AG20443 (cell line): ENCODE data around the gene ZNF84.

ENCODE experiments used
- DNase-seq: peaks from one replicate; pipeline ENCODE4 v3.0.0; 2012; ENCODE audit warnings: low spot score, mixed read lengths

The ZNF84 gene

DNA sequence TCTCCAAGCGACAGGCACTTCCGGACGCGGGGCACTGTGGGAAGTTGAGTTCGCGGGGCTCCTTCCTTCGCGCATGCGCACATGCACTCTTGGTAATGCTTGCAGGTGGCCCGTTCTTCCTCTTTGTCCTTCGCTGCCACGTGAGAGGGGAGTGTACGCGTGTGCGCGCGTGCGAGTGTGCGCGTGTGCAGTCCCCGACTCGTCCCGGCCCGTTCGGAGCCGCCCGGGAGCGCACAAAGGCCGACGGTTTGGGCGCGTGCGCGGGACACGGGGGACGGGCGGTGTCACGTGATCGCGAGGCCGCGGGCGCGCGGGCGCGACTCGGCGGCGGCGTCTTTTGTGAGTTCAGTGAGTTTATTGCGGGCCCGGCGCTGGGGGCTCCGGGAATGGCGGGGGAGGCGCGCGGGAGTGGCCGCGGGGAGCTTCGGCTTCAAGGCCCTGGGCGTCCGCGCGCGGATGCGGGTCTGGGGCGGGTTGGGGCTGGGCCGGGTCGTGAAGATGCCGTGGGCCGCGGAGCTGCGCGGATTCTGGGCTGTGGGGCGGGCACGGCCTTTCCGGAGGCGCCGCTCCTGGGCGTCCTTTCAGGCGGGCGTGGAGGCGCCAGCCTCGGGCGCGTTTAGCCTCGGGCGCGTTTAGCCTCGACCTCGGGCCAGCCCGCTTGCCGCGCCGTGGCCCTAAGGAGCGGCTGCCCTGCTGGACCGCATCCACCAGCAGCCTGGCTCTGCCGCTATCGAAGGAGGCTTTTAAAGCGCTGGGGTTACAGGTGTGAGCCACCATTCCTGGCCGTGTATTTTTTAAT, at the start of gene ZNF84:
ZNF84 (plus strand) TSS at position 303 of the 799 bp plus-strand sequence. CDS start 3,959 bp downstream, outside the sequence.
- peak; percentile 99 for DNase-seq

DNA sequence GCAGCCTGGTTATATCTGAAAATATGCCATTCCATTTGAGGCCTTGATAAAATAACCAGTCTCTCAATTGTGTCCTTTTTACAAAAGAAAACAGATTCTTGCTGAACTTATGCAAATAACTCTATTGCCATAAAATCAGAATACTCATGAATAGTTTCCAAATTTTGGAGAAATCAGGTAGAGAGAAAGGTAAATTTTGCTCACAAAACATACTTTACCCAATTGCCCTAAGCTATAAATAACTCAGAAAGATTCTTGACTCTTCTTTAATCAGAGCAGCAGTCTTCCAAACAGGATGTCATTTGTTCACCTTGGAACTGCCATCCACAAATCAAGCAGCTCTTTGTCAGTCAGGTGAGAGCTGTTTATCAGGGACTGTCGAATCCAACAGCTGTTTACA, 38.6 kb upstream of the ZNF84 start:
- no peak for DNase-seq

DNA sequence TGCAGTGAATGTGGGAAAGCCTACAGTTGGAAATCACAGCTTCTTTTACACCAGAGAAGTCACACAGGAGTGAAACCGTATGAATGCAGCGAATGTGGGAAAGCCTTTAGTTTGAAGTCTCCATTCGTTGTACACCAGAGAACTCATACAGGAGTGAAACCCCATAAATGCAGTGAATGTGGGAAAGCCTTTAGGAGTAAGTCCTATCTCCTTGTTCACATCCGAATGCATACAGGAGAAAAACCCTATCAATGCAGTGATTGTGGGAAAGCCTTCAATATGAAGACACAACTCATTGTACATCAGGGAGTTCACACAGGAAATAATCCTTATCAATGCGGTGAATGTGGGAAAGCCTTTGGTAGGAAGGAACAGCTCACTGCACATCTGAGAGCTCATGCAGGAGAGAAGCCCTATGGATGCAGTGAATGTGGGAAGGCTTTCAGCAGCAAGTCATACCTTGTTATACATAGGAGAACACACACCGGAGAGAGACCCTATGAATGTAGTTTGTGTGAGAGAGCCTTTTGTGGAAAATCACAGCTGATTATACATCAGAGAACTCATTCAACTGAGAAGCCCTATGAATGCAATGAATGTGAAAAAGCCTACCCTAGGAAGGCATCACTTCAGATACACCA, 26.5 kb upstream of the ZNF84 start:
- DNase-seq: no peak

DNA sequence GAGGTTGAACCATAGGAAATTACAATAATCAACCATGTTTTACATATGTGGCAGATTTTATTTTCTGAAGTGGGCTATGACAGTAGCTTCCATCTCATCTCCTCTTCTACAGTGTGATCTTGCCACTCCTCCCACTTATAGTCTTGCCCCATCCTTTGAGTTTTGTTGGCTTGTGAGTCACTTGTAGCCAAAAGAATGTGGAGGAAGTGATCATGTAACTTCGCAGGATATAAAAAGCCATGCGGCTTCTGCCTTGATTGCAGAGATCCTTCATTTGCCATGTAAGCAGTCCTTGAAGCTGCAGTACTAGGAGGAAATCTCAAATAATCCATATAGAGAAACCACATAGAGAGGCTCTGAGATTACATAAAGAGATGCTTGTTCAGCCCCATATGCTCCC, 13.7 kb upstream of the ZNF84 start:
- DNase-seq: no peak

DNA sequence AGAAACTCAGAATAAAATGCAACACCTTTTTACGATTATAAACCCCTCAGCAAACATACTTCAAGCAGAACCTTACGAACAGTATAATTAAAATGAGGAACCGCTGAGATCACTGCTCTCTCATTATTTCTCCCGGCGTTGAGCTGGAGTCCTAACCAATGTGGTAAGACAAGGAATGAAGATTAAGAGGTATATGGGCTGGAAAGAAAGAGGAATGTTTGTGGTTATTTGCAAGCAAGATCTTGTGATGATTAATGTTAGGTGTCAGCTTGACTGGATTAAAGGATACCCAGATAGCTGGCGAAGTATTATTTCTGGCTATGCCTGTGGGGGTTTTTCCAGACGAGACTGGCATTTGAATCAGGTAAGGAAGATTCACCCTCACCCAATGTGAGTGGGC, 10.3 kb upstream of the ZNF84 start:
- DNase-seq: no peak

DNA sequence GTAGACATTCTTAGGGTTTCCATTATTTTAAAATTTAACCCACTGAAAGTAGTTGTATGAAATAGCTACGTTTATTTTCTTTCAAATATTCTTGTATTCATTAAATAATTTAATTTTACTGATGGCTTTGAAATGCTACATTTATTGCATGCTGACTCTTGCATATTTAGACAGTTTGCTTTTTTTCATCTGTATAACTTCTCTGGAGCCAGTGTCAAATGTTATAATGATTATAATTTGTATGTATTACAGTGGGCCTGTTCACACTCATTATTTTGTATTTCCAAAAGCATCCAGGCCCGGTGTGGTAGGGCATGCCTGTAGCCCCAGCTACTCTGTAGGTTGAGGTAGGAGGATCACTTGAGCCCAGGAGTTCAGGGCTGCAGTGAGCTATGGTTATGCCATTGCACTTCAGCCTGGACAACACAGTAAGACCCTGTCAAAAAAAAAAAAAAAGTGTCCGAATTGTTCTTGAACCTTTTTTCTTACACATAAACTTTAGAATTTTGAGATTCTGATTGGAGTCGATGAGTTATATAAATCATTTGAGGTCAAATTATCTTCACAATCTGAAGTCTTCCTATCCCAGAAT, 905 bp downstream of the ZNF84 start:
- no peak for DNase-seq

DNA sequence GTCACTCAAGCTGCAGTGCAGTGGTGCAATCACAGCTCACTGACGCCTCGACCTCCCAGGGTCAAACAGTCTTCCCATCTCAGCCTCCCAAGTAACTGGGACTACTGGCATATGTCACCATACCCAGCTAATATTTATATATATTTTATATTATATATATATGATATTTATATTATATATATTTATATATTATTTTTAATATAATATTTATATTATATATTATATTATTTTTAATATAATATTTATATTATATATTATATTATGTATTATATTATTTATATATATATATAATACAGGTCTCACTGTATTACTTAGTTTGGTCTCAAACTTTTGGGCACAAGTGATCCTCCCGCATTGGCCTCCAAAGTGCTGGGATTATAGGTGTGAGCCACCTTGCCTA, 9.4 kb downstream of the ZNF84 start:
- no peak for DNase-seq

DNA sequence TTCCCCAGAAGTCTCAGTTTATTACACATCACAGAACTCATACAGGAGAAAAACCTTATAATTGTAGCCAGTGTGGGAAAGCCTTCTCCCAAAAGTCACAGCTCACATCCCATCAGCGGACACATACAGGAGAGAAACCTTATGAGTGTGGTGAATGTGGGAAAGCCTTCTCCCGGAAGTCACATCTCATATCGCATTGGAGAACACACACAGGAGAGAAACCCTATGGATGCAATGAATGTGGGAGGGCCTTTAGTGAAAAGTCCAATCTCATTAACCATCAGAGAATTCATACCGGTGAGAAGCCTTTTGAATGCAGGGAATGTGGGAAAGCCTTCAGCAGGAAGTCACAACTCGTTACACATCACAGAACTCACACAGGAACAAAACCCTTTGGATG, 20.1 kb downstream of the ZNF84 start:
- DNase-seq: no peak

DNA sequence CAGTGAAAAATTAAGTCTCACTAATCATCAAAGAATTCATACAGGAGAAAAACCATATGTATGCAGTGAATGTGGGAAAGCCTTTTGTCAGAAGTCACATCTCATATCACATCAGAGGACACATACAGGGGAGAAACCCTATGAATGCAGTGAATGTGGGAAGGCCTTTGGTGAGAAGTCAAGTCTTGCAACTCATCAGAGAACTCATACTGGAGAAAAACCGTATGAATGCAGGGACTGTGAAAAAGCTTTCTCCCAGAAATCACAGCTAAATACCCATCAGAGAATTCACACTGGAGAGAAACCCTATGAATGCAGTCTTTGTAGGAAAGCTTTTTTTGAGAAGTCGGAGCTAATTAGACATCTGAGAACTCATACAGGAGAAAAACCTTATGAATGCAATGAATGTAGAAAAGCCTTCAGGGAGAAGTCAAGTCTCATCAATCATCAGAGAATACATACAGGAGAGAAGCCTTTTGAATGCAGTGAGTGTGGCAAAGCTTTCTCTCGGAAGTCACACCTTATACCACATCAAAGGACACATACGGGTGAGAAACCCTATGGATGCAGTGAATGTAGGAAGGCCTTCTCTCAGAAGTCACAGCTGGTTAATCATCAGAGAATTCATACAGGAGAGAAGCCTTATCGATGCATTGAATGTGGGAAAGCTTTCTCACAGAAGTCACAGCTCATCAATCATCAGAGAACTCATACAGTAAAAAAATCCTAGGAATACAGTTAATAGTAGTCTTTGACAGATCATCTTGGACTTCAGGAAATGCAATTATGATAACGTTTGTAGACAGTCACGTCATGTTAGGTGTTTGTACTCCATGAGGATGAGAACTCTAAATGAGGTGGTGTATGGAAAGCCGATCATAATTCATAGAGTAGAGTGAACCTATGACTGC, 21.1 kb downstream of the ZNF84 start:
- DNase-seq: no peak

DNA sequence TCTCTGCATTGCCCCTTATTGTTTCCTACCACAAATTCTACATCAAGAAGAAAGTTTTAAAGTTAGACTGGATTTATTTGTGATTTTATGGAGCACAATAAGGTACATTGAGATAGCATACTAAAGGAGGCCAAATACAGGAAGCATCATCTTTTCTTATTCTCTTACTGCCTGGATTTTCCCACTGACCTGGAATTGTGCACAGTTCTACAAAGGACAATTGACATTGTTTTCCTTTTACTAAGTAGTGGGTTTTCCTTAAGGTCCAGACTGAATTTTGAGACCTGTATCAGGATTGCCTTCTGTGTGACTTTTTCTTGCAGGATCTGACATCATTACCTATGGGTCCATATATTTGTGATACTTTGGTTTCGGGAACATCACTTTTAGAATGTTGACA, 24.6 kb downstream of the ZNF84 start:
- DNase-seq: no peak

DNA sequence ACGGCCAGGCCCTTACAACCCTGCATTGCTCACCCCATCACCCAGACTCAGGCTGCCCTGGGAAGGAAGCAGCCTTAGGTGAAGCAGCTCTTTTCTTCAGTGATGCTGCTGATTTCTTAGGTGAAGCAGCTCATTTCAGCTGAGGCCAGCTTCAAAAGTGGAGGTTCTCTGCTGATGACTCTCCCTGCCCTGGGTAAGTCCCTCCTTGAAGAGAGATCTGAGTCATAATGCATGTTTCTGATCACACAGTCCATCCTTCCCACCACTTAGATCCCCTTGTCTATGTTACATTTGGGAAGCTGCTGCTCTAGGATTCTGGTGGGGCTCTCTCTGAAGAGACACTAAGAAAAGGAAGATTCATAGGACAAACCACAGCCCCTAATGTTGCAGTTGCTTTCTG, 26.2 kb downstream of the ZNF84 start:
- no peak for DNase-seq

DNA sequence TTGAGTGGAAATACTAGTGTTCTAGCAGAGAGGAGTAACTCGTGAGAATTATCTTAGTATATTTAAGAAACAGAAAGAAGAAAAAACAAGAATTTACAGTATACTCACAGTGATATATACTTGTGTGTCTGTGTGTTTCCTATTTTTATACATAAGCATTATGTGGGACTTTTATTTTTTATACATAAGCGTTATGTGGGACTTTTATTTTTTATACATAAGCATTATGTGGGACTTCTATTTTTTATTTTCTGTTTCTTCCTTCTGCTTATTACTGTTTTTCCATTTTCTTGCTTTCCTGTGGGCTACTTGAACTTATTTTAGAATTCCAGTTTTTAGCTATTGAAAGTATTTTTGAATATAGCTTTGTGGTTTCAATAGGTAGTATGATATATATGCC, 36.5 kb downstream of the ZNF84 start:
- DNase-seq: no peak

DNA sequence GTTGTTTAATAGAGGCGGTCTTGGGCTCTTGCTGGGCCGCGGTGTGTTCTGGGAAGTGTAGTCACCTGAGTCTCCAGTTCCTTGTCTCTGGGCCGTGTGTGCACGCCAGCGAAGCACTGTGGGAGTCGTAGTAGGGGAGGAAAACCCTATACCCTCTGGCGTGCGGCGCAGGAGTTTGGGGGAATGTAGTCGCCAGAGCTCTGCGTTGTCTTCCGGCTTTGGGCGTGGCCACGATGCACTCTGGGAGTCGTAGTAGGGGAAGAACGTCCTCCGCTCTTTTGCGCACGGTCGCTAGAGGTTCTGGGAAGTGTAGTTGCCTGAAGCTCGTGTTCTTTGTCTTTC, 42.7 kb downstream of the ZNF84 start:
- DNase-seq: peak; percentile 93

DNA sequence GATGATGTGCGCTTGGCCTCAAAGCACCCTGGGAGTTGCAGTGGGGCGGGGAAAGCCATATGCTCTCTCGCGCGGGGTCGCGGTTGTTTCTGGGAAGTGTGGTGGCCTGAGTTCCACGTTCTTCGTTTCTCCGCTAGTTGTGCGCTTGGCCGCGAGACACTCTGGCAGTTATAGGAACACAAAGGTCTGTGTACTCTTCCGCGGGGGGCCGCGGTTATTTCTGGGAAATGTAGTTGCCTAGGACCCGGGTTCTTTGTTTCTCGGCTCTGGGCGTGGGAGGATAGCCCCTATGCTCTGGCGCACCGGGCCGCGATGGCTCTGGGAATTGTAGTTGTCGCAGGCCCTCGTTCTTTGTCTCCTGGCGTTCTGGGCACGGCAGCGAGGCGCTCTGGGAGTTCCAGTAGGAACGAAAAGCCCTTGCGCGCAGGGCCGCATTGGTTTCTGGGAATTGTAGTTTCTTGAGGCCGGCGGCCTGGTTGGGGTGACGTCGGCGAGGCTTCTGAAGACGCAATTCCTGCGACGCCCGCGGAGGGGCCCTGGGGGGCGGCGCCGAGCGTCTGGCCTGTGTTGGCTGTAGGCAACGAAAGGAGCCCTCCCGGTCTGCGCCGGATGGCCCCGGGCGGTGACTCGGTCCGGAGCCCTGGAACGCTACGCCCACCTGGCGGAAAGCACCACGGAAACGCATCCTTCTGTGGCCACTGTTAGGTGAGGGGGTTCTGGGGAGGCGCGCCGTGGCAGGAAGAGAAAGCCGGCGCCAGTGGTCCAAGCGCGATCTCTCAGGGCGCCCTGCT, 43.3 kb downstream of the ZNF84 start, which contains the start of gene ZNF140:
ZNF140 (plus strand) TSS at position 556 of the 791 bp plus-strand sequence. CDS start 398 bp downstream, outside the sequence.
- DNase-seq: peak; percentile 93

DNA sequence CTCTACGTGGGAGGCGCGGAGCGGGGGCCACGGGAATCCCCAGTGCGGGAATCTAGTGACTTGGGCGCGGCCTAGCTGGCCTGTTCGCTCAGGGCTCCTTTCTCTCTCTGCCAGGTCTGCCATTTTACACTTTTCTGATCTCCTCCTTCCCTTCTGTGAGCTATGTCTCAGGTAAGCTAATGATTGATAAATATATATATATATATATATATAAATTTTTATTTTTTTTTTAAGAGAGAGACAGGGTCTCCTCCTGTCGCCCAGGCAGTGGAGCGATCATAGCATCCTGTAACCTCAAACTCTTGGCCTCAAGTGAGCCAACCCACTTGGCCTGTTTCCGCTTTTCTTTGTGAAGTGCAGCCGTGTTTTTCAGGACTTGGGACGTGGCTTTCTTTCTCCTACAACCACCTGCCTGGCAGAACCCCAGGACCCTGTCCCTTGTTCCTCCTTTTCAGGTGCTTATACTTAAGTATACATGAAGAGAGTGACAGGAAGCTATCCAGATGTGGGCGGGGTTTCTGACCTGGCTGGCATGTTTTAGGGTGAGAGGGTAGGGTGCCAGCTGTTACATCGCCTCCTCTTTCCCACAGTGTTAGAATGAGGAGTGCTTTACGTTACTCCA, 44.0 kb downstream of the ZNF84 start:
- DNase-seq: no peak

DNA sequence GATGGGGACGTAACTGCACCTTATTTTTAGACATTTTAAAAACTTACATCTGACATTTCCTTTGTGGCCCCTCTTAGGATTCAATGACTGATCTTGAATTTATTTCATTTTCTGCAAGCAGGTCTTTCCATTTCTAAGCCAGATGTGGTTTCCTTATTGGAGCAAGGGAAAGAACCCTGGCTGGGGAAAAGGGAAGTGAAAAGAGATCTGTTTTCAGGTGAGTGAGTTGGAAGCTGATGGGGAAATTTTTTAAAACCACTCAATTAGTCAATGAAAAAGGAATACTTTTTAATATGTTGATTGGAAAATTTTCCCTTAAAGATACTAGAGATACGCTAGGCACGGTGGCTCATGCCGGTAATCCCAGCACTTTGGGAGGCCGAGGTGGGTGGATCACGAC, 46.0 kb downstream of the ZNF84 start:
- no peak for DNase-seq

DNA sequence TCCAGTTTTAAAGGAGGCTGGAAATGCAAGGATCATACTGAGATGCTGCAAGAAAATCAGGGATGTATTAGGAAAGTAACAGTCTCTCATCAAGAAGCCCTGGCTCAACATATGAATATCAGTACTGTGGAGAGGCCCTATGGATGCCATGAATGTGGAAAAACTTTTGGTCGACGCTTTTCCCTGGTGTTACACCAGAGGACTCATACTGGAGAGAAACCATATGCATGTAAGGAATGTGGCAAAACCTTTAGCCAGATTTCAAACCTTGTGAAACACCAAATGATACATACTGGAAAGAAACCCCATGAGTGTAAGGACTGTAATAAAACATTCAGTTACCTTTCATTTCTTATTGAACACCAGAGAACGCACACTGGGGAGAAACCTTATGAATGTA, 68.3 kb downstream of the ZNF84 start:
- DNase-seq: no peak

DNA sequence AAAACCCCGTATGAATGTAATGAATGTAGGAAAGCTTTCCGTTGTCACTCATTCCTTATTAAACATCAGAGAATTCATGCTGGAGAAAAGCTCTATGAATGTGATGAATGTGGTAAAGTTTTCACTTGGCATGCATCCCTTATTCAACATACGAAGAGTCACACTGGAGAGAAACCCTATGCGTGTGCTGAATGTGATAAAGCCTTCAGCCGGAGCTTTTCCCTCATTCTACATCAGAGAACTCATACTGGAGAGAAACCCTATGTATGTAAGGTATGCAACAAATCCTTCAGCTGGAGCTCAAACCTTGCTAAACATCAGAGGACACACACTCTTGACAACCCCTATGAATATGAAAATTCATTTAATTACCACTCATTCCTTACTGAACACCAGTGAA, 68.9 kb downstream of the ZNF84 start:
- no peak for DNase-seq

DNA sequence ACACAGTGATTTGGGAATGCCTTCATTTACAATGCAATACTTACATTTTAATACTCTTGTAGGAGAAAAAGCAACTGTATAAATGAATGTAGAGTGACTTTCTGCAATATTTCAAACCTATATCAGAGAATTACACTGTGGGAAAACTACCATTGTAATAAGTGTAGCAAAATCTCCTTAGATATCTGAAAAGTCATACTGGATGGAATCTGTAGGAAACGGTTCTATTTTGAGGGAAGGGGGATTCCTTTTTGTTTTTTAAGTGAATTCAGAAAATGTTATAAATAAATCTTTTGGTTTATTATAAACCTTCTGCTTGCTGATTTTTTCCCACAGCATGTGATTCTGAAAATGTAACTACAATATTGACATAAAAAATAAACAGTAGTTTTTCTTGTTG, 69.8 kb downstream of the ZNF84 start:
- DNase-seq: no peak

DNA sequence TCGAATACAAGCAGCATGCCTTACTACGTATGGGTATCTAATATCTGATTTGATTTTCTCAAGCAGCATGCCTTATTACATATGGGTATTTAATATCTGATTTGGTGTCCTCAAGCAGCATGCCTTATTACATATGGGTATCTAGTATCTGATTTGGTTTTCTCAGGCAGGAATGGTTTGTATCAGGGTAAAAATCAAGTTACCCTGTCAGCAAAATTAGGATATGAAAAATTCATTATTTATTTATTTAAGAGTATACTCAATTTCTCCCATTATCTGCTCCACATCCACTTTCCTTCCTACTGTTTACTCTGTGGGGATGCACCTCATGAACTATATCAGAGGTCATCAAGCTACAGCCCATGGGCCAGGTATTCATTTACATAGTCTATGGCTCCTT, 70.8 kb downstream of the ZNF84 start:
- no peak for DNase-seq
